GM04503 (cell line): ENCODE results near the gene DENND6A.
"Not testable (repeated sequence)": the region's sequence is repeated elsewhere in the genome, so short reads cannot be mapped to it uniquely, and the experiment has no call there.

Experiments used
- DNase-seq: peaks from one replicate; pipeline ENCODE4 v3.0.0-alpha.2; 2012; ENCODE audit warnings: low read depth

Gene DENND6A

DNA sequence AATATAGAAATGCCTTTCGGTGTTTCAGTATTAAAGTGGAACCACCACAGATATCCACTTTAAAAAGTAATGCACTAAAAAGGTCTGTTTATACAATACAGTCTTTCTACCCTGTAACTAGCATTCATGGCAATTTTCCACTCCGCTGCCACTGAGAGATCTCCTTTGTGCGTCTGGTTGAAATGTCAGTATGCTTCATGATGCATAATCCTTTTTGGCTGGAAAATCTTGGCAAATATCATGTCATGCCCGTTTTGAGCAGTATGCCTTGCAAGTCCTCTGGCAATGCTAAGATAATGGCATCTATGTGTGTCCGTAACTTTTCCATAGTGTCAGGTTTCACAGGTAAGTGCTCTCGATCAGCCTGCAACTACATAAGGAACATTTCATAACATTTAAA is 64.9 kb downstream of the DENND6A start:
- no peak for DNase-seq

DNA sequence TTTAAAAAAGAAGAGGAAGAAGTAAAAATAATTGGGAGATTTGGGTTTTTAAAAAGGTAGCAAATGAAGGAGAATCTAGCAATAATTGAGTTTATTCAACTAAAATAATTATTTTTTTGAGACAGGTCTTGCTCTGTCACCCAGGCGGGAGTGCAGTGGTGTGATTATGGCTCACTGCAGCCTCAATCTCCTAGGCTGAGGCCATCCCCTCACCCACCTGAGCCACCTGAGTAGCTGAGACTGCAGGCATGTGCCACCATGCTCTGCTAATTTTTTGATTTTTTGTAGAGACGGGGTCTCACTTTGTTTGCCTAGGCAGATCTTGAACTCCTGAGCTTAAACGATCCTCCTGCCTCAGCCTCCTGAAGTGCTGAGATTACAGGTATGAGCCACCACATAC is 68.1 kb downstream of the DENND6A start:
- no peak for DNase-seq

DNA sequence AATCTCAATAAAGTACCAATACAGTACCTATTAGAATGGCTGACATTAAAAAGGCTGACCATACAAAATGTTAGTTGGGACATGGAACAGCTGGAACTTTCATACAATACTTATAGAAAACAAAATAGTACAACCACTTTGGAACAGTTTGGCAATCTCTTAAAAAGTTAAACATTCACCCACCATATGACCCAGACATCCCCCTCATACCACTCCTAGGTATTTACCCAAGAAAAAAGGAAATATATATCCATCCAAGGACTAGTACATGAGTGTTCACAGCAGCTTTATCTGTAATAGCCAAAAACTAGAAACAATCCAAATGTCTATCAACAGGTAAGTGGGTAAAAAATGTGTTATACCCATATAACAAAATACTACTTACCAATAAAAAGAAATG is 70.5 kb downstream of the DENND6A start:
- DNase-seq = no peak

DNA sequence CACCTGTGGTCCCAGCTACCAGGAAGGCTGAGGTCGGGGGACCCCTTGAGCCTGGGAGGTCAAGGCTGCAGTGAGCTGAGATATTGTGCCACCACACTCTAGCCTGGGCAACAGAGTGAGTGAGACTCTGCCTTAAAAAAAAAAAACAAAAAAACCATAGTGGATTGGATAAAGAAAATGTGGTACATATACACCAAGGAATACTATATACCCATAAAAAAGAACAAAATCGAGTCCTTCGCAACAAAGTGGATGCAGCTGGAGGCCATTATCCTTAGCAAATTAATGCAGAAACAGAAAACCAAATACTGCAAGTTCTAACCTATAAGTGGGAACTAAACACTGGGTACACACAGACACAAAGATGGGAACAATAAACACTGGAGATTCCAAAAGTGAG is 75.1 kb downstream of the DENND6A start:
- DNase-seq = no peak

DNA sequence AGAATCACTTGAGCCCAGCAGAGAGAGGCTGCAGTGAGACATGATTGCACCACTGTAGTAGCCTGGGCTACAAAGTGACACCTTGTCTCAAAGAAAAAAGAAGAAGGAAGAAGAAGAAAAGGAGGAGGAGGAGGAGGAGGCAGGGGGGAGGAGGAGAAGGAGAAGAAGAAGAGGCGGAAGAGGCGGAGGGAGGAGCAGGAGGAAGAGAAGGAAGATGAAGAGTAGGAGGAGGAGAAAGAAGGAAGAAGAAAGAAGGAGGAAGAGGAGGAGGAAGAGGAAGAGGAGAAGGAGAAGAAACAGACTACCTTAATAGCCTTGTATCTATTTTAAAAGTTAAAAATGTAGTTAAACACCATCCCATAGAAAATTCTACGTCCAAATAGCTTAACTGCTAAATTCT is 76.6 kb downstream of the DENND6A start:
- DNase-seq = no peak

DNA sequence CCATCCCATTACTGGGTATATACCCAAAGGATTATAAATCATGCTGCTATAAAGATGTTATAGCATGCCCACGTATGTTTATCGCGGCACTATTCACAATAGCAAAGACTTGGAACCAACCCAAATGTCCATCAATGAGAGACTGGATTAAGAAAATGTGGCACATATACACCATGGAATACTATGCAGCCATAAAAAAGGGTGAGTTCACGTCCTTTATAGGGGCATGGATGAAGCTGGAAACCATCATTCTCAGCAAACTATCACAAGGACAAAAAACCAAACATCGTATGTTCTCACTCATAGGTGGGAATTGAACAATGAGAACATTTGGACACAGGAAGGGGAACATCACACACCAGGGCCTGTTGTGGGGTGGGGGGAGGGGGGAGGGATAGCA is 81.0 kb downstream of the DENND6A start:
- DNase-seq = not testable (repeated sequence)

DNA sequence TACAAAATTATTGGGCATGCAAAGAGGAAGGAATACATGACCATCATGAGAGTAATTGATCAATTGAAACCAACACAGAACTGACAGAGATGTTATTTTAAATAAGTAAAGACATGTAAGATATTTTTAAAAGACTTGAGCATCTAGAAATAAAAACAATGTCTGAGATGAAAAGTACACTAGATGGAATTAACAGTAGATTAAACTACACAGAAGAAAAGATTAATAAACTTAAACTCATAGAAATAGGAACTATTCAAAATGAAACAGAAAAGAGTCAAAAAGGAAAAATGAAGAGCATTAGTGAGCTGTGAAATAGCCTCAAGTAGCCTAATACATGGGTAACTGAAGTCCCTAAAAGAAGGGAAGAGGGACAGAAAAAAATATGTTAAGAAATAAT is 87.2 kb downstream of the DENND6A start:
- DNase-seq = no peak

DNA sequence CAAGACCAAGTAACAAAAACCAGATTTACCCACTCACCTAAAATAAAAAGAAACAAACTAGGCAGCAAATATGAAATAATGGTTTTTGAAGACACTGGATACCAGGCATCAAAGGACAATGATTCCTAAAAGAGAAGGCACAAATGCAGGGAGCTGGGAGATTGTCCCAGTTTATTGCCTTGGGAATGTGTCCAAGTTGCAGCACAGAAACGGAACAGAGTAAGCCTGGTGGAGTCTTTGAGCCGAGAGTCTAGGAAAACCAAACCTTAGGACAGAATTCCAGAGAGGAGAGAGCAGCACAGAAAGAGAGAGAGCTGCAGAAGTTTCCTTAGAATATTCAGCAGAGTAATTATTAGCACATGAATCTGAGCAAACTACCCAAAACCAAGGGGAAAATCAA is 87.9 kb downstream of the DENND6A start:
- no peak for DNase-seq

DNA sequence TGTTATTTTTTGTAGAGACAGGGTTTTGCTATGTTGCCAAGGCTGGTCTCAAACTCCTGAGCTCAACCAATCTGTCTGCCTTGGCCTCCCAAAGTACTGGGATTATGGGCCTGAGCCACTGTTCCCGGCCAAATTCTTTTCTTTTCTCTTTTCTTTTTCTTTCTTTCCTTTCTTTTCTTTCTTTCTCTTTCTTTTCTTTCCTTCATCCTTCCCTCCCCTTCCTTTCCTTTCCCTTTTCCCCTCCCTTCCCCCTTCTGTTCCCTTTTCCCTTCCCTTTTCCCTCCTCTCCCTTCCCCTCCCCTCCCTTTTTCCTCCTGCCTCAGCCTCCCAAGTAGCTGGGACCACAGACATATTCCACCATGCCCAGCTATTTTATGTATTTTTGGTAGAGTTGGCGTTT is 92.7 kb downstream of the DENND6A start:
- no peak for DNase-seq

DNA sequence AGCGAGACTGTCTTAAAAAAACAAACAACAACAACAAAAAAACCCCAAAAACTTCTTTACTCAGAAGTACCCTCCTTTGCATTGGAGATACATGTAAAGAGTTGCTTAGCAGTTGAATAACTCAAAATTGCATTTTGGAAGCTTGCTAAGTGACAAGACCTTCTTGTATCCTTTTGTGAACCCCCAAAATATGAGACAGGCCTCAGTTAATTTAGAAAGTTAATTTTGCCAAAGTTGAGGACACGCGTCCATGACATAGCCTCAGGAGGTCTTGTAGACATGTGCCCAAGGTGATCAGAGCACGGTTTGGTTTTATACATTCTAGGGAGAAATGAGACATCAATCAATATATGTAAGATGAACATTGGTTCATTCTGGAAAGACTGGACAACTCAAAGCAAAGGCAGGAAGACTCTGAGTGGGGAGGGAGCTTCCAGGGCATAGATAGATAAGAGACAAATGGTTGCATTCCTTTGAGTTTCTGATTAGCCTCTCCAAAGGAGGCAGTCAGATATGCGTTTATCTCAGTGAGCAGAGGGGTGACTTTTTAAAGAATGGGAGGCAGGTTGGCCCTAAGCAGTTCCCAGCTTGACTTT is 94.0 kb downstream of the DENND6A start:
- DNase-seq = no peak

DNA sequence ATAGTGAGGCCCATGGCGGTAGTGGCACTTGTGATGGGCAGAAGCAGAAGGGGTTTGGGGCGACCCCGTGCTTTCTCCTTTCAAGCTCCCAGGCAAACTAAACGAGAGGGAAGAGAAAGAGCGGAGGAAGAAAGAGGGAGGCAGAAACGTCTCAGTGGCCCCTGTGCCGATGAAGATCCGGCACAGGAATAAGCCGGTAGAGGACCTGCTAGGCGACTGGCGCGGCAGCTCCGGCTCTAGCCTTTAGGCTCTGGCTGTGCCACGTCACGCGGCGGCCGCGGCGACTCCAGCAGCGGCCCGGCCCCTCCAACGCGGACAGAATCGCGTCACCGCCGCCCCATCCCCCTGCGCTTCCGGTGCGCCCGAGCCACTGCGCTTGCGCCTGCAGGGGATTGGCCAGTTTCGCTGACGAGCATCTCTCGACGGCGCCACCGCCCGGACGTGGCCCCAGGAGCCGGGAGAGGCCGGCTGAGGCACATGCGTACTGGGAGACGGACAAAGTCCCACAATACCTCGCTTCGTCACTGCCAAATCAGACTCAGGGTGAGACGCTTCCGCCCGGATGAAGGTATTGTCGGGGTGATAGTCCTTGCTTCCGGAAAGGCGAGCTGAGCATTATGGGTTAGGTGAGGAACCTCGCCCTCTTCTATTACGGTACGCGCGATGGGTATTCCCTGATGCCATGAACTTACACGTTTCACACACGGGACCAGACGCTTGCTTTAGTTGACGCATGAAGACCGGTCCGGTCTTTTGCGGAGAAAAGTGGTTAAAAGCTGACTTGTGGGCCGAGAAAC is 95.6 kb downstream of the DENND6A start, which contains the start of gene ARF4:
Gene ARF4 (minus strand): TSS at position 218 of the 797 bp plus-strand sequence. CDS start 204 bp downstream, at position 14.
- peak; percentile 97 for DNase-seq

DNA sequence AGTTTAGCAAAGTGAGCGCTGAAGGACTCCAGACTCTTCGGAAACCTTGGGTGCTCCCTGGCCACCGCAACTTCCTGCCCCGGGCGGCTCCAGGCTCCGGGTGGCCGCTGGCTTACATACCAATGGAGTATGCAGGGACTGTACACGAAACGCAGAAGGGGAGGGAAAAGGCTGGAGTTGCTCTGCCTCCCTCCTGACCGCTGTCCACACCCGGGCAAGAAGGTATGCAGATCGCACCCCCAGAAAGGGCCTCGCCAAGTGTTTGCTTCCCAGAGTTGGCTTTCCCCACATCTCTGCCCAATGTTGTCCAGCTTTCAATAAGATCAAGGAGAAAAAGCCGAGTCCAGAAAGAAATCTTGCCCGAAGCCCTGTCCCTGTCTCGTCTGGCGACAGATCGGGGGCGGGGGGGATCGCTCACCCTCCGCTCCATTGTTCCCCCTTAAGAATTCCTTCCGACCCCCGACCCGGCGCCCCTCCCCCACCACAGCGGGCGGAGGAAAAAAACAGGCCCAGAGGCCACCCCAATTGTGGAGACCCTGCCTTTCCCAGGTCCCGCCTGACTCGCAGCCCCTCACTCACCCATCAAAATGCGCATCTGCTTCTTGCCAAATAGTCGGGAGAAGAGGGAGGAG is 96.3 kb downstream of the DENND6A start:
- DNase-seq = peak; percentile 77

DNA sequence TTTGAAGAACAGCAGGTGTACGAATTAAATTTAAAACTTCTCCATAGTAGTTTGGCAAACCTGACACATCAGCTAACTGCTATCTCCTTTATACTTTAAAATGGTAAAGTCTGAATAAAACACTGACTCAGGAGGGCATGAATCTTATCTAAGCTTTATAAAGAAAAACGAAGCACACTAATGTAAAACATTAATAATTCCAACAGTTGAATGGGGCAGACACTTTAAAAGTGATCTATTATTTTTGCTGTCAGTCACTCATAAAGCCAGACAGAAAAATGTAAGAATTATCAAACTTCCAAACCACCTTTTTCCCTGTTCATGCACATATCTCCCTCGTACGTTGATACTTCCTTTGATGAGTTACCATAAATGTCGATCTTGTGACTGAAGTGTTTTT is 98.3 kb downstream of the DENND6A start:
- DNase-seq = no peak

DNA sequence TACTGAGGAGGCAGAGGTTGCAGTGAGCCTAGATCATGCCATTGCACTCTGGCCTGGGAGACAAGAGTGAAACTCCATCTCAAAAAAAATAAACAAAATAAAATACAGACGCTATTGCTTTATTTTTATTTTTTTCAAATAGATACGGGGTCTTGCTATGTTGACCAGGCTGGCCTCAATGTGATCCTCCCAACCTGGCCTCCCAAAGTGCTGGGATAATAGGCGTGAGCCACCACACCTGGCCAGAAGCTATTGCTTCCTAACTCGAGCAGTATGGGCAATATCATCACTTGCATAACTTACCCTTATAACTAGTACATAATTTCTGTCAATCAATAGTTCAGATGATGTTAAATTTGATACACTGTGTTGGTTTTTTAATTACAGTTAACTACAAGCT is 98.7 kb downstream of the DENND6A start:
- no peak for DNase-seq

DNA sequence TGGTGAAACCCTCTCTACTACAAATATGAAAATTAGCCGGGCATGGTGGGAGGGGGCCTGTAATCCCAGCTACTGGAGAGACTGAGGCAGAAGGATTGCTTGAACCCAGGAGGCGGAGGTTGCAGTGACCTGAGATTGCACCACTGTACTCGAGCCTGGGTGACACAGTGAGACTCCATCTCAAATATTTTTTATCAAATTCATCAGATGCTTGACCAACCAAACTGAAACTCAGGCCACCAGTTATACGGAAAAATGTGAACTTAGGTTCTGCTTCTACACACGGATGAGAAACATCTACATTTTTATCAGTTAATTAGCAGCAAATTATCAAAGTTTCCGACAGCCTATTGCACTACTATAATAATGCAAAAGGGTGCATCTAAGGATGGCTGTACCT is 100.6 kb downstream of the DENND6A start:
- no peak for DNase-seq

DNA sequence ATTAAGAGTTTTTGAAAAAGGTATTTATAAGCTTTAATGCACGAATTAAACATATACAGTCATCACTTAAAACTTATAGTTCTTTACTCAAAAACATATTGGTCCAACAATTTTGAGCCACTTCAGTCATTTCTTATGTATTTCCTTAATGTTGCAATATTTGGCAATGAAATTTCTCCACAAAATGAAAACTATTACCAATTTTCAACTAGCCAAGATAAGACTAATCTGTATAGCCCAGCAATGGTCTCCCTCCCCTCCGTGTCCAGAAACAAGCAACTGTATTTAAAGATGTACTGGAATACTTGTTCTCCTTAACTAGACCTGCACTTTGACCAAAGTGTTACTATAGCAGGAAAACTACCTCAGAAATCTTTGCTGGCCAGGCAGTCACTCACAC is 105.0 kb downstream of the DENND6A start:
- DNase-seq = no peak

DNA sequence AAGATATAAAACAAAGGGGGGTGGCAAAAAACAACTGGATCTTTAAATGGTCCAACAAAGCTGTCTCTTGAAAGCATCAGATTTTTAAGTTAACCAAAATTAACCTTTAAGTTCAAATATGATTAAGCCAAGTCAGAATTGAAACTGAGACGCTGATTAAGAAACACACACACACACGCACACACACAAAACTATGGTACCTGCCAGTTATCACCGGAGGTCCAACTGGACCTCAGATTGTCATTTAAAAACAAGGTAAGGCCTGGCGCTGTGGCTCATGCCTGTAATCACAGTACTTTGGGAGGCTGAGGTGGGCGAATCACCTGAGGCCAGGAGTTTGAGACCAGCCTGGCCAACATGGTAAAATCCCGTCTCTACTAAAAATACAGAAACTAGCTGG is 106.1 kb downstream of the DENND6A start:
- no peak for DNase-seq

DNA sequence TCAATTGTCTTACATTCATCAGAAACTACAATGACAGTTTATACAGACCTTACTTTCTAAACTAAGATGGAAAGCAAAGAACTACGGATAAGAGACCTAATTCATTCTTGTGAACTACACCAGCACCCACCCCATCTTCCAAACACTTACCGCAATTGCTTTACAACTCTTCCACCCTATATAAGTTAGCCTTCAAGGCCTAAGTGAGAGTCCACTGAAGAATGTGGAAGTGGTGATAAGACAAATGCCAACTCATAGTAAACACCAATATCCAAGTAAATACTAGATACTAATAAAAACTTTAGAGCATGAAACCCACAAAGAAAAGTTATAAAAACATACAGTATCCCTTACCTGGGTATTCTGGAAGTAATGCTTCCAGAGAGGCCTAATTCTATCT is 109.3 kb downstream of the DENND6A start:
- no peak for DNase-seq

DNA sequence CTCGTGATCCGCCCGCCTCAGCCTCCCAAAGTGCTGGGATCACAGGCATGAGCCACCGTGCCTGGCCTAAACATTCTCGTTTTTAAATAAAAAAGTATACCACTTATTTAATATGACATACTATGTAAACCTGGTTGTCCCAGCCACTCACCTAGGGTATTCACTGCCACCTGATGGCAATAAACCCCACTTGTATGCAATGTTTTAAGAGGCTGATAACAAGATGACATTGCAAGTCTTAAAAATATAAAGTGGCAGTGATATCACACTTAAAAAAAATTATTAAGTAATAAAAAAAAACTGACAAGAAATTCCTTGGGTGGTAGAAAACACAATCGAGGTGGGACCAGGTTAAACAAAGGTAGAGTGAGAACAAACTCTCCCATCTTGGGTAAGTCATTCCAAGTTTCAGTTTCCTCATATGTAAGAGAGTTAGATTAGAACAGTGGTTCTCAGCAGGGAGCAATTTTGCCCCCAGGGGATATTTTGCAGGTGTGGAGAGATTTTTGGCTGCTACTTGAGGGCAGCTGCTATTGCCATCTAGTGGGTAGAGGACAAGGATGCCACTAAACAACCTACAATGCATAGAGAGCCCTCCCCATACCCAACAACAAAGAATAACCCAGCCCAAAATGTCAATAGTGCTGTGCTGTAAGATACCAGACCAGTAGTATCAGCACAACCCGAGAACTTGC is 110.3 kb downstream of the DENND6A start:
- no peak for DNase-seq

DNA sequence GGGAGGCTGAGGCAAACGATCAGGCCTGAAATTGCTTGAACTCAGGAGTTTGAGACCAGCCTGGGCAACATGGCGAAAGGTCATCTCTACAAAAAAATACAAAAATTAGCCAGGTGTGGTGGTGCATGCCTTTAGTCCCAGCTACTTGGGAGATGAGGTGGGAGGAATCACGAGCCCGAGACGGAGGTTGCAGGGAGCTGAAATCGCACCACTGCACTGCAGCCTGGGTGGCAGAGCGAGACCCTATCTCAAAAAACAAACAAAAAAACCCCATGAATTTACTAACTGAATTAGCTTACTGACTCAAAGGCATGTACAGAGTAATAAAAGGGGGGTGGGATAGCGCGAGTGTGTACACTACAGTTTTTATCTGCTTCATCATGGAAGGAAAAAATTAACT is 115.1 kb downstream of the DENND6A start:
- no peak for DNase-seq

DNA sequence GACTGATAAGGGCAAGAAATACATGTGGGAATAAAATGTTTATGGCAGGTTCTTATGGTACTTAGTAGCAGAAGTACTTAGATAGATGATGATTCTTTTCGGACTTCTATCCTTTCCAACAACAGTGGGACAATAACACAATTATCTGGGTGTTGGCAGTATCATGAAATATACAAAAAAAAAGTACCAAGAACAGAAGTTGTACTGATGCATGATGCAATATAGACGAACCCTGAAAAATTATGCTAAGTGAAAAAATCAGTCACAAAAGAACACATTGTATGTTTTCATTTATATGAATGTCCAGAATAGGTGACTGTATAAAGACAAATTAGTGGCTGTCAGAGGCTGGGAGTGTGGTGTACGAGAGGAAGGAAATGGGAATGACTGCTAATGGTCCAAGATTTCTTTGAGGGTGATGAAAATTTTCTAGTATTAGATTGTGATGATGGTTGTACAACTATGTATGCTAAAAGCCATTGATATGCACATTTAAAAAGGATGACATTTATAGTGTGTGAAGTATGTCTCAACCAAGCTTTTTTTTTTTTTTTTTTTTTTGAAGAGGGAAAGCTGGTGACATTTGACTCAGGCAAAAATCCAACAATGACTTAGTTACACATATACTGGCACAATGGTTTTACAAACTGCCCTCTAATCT is 116.8 kb downstream of the DENND6A start:
- no peak for DNase-seq
